SU-DHL-6 (cell line): ENCODE measurements around the gene ARHGAP4.

Experiments
- CTCF ChIP-seq: fragments of 200-600 bp; sonication (generic); IDR thresholded peaks from one replicate; pipeline ENCODE4 v1.5.1; 2017; ENCODE audit warnings: antibody characterized with exemption, mild to moderate bottlenecking, low read length, moderate library complexity; ENCODE audit not compliant: insufficient read depth, poor library complexity, severe bottlenecking
- EZH2phosphoT487 ChIP-seq: fragments of 200-600 bp; sonication (generic), shearing (Covaris generic); conservative IDR thresholded peaks from 2 replicates; pipeline ENCODE4 v1.6.1; 2018; ENCODE audit warnings: mild to moderate bottlenecking, antibody characterized with exemption, low read length, moderate library complexity, mixed read lengths

GRCh38 chrX:153885208-153885787, 40.8 kb downstream of the ARHGAP4 start:
- TF ChIP-seq CTCF (no peak), EZH2phosphoT487 (no peak)
